Stimulated activated CD4-positive, alpha-beta T cell treated with anti-CD3 and anti-CD28 coated beads, Interleukin-12 subunit alpha, Interleukin-12 subunit beta, amount 100 ng/mL, for 48 hours (primary cell): ENCODE data around the gene PACSIN1.

Experiments used
- DNase-seq, 3 donors: peaks; one replicate each; pipeline ENCODE4 v3.0.0-alpha.2; 2020; ENCODE audit warnings: low read depth in 2 of 3, low spot score in 1 of 3

PACSIN1 gene, protein sequence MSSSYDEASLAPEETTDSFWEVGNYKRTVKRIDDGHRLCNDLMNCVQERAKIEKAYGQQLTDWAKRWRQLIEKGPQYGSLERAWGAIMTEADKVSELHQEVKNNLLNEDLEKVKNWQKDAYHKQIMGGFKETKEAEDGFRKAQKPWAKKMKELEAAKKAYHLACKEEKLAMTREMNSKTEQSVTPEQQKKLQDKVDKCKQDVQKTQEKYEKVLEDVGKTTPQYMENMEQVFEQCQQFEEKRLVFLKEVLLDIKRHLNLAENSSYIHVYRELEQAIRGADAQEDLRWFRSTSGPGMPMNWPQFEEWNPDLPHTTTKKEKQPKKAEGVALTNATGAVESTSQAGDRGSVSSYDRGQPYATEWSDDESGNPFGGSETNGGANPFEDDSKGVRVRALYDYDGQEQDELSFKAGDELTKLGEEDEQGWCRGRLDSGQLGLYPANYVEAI

DNA sequence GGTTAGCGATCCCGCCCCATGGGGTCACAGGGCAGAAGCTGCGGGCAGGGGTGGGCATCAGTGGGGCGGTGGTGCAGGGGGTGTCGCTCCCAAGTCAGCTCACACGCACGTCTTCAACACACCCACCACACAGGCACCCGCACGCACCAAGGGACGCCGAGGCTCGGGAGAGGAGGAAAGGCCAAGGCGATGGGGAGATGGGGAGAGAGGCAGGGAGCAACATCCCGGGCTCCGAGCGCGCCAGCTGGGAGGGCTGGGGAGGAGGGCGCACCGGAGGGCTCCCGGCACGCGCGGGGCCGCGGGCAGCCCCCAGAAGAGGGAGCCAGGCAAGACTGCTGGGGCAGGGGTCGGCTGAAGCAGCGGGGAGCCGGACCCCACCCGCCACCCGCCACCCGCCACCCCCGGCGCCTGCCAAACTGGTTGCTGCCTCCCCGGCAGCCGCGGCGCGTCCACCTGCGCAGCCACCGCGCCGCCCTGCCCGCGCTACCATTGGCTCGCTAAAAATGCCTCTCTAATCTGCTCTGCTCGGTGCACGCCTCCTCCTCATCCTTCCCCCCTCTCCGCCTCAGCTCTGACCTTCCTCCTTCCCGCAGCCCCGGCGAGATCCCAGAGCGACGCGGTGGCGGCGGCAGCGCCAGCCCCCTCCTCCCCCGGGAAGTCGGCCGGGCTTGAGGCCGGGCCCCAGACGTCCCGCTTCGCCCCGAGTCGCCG is at the start of gene PACSIN1:
TSS of gene PACSIN1 (plus strand) at position 546 of the 711 bp plus-strand sequence. CDS start 60,230 bp downstream, outside the sequence.
- DNase-seq = no peak

DNA sequence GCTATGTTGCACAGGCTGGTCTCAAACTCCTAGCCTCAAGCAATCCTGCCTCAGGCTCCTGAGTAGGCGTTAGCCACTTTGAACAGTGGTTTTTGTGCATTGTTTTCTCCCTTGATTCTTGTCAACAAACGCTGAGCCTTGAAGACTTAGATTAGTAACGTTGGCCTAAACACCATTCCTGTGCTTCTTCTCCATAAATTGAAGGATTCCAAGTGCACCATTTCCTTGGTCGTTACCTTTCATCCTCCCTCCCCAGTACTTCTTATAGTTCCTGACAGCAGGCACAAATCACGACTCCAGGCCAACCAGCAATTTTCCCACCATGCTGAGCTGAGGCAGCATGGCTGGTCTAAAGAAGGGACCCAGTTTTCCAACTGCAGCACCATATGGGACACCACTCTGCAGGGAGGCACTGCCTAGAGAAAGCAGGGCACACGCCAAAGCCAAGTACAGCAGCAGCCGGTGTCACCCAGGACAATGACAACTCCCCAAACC is 49.0 kb upstream of the PACSIN1 start:
- no peak for DNase-seq

DNA sequence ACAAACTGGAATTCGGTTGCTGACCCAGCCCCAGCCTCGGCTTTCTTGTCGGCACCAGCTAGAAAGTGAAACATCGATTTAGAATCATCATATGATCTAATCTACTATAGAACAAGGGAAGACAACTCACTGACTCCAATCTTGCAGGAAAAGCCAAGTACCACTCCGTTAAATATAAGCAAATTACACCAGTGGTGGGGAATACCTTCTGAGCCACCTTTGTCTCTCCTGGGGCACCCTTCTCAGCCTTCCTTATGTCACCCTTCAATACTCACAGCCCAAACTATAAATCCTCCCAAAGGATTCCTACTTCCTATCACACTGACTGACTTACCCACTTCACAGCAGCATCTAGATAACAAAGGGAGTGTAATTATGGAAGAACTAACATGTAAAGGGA is 47.5 kb upstream of the PACSIN1 start:
- no peak for DNase-seq

DNA sequence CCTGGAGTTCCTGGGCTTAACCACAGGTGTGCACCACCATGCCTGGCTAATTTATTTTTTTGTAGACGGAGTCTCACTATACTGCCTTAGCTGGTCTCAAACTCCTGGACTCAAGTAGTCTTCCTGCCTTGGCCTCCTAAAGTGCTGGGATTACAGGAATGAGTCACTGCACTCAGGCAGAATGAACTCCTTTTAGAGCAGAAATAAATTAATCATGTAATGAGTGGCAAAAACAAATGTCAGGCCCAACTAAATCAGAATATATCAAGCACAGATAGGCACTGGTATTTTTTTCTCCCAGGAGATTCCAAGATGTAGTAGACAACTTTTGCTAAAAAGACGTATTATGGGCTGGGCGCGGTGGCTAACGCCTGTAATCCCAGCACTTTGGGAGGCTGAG is 42.6 kb upstream of the PACSIN1 start:
- no peak for DNase-seq

DNA sequence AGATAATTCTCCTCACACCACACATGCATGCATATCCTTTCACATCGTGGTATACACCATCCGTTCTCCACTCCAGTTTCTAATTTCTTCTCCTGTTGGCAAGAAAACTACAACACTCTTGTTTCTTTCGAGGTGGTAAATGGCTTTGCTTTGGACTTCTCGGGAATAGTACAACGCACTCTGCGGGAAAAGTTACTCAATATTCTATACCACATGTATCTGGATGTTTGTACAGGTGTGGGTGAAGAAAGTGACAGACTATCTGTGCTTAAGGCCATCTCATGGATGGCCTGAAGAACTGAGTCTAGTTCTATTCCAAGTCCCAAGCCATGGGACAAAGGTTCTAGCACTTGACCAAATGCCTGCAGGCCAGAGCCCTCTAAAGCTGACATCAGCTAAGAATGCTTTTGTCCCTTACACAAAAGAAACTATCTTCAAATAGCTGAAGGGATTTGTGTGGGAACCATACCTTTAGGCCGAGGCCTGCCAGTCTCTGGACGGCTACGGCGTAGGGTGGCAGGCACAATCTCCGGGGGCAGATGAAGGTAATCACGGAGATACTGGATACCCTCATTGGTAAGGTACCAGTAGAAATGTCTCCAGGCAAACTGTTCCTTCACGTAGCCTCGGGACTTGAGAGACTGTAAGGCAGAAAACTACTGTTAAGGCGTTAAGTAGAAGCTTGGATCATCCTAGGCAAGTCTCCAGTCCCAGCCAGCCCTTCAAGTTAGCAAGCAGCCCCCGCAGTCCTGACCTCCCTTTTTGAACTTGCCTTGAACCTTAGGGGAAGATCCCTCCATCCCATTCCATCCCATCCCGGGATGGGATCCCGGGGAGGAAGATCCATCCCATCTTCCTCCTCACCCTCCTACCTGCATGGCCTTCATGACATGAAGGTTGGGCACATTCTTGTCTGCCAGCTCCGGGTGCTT is 41.4 kb upstream of the PACSIN1 start:
- DNase-seq = no peak

DNA sequence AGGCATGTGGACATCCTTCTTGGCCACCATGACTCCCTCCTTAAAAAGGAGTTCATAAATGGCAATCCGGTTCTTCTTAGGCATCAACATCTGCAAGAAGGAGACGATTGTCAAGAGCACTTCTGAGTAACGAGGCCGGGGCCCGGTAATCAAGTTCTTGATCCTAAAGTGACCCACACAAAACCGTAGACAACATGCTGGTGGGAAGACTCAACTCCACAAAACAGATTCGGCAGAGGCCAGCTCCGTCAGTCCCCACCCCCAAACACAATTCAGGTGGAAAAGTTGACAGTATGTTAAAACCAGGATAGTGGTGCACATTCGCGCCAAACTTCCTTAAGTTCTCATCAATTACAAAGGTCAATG is 40.8 kb upstream of the PACSIN1 start:
- DNase-seq = no peak

DNA sequence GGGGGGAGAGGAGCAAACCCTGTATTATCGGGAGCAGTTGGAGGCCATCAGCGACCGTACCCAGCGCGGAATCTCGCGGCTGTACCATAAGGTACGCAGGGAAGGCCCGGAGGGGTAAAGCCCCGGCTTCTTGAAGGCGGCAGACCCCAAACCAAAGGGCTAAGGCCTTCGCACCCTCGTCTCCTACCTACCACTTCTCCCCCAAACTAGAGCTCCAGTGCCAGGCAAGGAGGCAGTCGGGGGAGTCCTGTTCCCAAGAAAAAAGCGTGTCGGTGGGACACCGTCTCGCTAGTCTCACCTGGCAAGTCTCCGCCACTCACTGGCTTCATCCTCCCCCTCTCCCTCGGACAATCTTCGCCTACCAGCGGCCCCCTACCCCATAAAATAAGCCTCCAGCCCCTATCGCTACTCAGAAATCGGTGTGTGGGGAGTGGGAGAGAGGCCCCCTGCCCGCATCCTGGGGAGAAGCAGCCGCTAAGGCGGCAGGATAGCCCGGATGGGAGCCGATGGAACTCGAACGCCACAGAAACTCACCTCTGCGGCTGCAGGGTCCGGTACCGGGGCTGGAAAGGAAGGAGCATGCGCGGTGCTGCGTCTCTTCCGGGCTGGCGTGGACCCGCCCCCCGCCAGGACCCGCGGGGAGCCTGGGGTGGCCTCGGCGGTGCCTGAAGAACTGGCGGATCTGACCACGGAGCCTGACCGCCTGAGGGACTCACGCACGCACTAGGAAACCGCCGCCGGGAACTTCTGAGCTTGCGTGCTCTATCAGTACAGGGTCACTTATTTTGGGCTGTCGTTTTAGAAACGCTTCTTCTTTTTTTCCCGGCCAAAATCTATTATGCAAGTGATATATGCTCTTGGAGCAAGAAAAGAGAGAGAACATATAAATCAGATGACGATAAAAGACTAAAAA is 40.1 kb upstream of the PACSIN1 start, which contains the start of gene RPS10:
TSS of gene RPS10 (minus strand) at position 572 of the 913 bp plus-strand sequence. CDS start 848 bp downstream, outside the sequence.
- peak; percentile 83 to 93 (median 91) for DNase-seq

DNA sequence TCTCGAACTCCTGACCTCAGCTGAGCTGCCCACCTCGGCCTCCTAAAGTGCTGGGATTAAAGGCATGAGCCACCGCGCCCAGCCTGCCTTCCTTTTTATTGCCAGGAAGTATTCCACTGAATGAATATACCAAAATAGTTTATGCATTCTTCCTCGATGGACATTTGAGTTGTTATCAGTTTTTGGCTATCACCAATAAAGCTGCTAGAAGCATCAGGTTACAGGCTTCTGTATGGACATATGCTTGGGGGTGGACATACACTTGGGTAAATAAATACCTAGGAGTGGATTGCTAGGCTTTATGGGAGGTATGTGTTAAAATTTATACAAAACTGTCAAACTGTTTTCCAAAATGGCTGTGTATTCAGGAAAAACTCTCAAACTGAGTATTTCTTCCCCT is 30.0 kb upstream of the PACSIN1 start:
- DNase-seq = no peak

DNA sequence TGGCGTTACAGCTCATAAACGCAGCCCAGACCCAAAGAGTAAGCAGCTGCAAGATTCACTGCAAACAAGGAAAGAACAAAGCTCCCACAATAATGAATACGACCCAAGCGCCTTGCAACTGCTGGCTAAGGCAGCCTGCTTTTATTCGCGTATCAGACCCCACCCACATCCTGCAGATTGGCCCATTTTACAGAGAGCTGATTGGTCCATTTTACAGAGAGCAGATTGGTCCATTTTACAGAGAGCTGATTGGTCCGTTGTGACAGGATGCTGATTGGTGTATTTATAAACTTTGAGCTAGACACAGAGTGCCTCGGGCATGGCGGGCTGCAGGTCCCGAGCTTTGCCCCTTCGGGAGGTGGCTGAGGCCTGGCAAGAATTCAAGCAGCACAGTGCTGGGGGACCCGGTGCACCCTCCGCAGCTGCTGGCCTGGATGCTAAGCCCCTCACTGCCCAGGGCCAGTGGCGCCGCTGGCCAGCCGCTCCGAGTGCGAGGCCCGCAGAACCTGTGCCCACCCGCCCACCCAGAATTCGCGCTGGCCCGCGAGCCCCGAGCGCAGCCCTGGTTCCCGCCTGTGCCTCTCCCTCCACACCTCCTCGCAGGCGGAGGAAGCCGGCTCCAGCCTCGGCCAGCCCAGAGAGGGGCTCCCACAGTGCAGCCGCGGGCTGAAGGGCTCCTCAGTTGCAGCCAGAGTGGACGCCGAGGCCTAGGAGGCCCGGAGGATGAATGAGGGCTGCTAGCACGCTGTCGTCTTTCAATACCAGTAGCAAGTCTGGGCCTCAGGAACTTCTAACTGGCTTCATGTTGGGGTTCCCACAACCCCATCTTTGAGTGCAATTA is 28.9 kb upstream of the PACSIN1 start:
- DNase-seq = no peak

DNA sequence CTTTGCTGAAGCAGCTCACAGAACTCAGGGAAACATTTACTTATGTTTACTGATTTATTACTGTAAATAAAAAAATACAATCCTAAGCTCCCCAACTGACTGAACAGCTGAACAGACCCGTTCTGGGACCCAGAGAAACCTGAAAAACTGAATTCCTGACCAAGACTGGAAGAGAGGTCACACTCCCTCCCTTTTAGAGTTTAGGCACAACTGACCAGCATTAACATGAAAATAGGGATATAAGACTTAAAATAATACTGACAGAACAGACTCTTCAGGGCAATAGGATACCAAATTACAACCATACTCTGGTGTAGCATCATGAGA is 28.3 kb upstream of the PACSIN1 start:
- DNase-seq = no peak

DNA sequence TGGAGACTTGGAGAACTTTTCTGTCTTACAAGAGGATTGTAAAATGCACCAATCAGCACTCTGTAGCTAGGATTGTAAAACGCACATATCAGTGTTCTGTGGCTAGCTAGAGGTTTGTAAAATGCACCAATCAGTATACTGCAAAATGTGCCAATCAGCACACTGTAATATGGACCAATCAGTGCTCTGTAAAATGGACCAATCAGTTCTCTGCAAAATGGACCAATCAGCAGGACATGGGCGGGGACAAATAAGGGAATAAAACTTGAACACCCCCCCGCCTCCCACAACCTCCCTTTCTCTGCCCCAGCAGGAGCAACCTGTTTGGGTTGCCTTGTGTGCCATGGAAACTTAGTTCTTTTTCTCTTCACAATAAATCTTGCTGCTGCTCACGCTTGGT is 27.2 kb upstream of the PACSIN1 start:
- no peak for DNase-seq

DNA sequence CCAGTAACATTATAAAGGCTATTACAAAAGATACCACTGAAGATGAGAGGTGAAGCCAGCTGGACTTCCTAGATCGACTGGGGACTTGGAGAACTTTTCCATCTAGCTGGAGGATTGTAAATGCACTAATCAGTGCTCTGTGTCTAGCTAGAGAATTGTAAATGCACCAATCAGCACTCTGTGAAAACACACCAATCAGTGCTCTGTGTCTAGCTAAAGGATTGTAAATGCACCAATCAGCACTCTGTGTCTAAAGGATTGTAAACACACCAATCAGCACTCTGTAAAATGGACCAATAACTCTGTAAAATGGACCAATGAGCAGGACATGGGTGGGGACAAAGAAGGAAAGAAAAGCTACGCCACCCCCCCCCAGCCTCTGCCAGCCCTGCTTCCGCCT is 26.4 kb upstream of the PACSIN1 start:
- no peak for DNase-seq

DNA sequence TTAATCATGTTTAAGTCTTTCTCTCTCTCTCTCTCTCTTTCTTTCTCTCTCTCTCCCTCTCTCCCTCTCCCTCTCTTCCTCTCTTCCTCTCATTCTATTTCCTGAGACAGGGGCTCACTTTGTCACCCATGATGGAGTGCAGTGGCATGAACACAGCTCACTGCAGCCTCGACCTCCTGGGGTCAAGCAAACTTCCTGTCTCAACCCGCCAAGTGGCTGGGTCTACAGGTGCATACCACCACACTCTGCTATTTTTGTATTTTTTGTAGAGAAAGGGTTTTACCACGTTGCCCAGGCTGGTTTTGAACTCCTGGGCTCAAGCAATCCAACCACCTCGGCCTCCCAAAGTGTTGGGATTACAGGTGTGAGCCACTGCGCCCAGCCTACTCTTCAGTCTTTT is 24.4 kb upstream of the PACSIN1 start:
- DNase-seq = no peak

DNA sequence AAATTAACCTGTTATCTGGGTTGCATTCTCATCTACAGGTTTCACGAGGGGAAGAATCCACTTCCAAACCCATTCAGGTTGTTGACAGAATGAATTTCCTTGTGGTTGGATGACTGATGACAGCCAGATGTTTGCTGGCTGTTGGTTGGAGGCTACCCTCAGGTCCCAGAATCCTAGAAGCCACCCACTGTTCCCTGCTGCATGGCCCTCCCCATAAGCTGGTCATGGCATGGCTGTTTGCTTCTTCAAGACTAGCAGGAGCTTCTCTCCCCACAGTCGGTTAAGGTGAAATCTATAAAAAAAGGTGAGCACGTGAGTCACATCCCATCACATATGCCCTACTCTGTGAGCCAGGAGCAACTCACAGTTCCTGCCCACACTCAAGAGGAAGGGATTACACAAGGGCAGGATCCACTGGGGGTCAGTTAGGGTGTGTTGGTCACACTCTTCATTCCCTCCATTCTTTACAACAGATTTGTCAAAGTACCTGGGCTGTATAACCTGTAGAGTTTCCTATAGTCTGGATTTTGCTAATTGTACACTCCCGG is 20.5 kb upstream of the PACSIN1 start:
- no peak for DNase-seq

DNA sequence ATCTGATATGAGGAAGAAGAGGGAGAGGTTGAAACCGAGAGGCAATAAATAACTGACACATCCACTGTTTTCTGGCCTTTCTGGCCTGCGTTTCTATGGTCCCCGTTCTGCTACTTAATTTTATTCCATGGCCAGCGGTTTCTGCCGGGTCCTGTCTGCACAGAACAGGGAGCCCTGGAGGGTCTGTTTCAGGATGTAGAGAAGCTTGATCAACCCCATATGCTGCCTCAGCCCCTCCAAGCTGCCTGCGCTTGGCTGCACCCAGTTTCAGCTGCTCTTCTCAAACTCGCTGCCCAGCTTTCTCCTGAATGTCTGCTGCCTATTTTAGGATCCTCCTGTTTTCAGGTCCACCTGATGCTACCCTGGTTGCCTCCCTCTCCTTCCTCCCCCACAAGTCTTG is 18.5 kb upstream of the PACSIN1 start:
- DNase-seq = no peak

DNA sequence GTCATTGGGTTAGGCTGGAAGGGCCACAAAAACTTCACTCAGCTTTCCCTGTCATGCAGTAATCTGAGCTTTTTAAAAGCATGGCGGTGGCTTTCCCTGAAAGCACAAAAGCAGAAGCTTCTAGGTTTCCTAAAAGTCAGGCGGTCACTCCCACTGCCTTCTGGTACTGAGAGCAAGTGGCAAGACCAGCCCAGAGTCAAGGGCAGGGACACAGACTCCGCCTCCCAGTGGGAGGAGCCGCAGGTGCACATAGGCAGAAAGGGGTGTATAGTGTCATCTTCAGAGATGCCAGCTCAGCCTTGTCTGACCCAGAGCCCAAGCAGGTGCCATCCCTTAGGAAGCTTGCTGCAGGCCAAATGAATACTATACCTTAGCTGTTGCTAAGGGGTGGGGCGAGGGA is 18.0 kb upstream of the PACSIN1 start:
- no peak for DNase-seq

DNA sequence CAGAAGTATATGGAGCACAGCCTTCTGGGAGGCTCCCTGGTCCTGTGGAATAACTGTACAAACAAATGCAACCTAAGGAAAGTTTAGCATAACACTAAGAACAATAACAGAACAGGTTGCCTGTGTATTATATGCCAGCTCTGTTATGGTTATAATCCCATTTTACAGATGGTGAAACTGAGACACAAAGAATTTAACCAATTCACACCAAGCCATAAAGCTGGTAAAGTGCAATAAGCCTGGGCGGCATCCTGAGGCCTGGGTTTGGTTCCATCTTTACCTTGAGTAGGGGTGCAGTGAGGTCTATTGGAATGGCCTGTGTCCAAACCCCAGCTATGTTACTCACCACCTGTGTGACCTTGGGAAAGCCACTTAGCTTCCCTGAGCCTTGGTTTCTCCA is 14.7 kb upstream of the PACSIN1 start:
- no peak for DNase-seq

DNA sequence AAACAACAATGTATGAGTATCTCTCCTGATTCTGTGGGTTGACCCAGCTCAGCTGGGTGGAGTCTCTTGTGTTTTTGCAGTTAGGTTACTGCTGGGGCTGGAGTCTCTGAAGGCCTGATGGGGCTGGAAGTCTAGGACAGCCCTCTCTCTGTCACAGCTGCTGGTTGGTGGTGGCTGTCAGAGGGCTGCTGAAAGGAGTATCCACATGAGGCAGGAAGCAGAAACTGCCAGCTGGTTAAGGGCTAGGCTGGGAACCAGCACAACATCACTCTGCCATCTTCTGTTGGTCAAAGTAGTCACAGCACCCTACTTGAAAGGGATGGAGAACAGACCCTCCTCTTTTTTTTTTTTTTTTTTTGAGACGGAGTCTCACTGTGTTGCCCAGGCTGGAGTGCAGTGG is 10.0 kb upstream of the PACSIN1 start:
- no peak for DNase-seq

DNA sequence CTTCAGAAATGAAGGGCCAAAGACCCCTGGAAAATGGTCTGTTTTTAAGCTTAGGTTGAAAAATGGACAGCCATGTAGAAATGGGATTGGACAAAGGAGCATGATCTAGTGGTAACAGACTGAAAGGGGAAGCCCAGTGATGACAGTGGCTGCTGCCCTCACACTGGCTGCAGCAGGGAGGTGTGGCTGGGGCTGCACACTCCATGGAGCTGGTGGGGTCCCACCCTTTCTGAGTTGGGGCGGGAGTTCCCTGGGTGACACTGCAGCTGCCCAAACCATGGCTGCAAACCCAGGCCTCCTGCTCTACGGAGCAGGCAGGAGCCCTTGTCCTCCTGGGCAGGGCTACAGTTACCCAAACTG is 8.5 kb upstream of the PACSIN1 start:
- DNase-seq = no peak
